Neural cell (in vitro differentiated cells): Measurements from ENCODE around the gene MAML2. TPM values are rescaled to one million over a fixed set of nuclear protein-coding genes. Genes with fewer than 3 reads are reported as not detected.

Source experiments
- H2AFZ ChIP-seq: fragments of 200-600, 300-800 bp; sonication (generic), shearing (Covaris generic); 2 replicates; pipeline ENCODE4 v1.6.0; 2014; ENCODE audit warnings: low read depth, mild to moderate bottlenecking, antibody characterized with exemption, low read length, moderate library complexity
- H3F3A ChIP-seq: fragments of 200-600 bp; shearing (Covaris generic); 2 replicates; pipeline ENCODE4 v1.6.1; 2016; ENCODE audit warnings: mild to moderate bottlenecking, moderate library complexity, mixed read lengths, antibody characterized with exemption, low read length; ENCODE audit not compliant: insufficient read depth, poor library complexity, severe bottlenecking
- H3K27ac ChIP-seq: fragments of 200-600, 300-800 bp; sonication (generic), shearing (Covaris generic); 2 replicates; pipeline ENCODE4 v1.5.1; 2014; ENCODE audit warnings: mild to moderate bottlenecking, low read length, moderate library complexity
- H3K27me3 ChIP-seq: fragments of 300-800, 200-600 bp; sonication (generic), shearing (Covaris generic); 2 replicates; pipeline ENCODE4 v1.6.0; 2014; ENCODE audit warnings: mild to moderate bottlenecking, low read depth, low read length, moderate library complexity; ENCODE audit not compliant: insufficient read depth
- H3K36me3 ChIP-seq: fragments of 300-800, 200-600 bp; sonication (generic), shearing (Covaris generic); 2 replicates; pipeline ENCODE4 v1.5.1; 2014; ENCODE audit warnings: mild to moderate bottlenecking, antibody characterized with exemption, low read length, moderate library complexity; ENCODE audit not compliant: insufficient read depth
- H3K4me2 ChIP-seq: fragments of 300-800, 200-600 bp; sonication (generic), shearing (Covaris generic); 2 replicates; pipeline ENCODE4 v1.6.0; 2014; ENCODE audit warnings: mild to moderate bottlenecking, low read length
- H3K4me3 ChIP-seq: fragments of 300-800, 200-600 bp; sonication (generic), shearing (Covaris generic); 2 replicates; pipeline ENCODE4 v1.5.1; 2014; ENCODE audit warnings: mild to moderate bottlenecking, low read length, moderate library complexity
- H3K79me2 ChIP-seq: fragments of 200-600 bp; shearing (Covaris generic); replicated peaks from 2 replicates; pipeline ENCODE4 v1.6.0; 2014; ENCODE audit warnings: mild to moderate bottlenecking, low read length, moderate library complexity; ENCODE audit not compliant: insufficient read depth
- H3K9ac ChIP-seq: fragments of 300-800, 200-600 bp; sonication (generic), shearing (Covaris generic); 2 replicates; pipeline ENCODE4 v1.6.1; 2016; ENCODE audit warnings: mild to moderate bottlenecking, low read length, mixed read lengths
- H3K9me2 ChIP-seq: fragments of 200-600 bp; shearing (Covaris generic); 2 replicates; pipeline ENCODE4 v1.6.1; 2016; ENCODE audit warnings: mild to moderate bottlenecking, low read length, mixed read lengths; ENCODE audit not compliant: insufficient read depth
- H3K9me3 ChIP-seq: fragments of 200-600, 300-800 bp; sonication (generic), shearing (Covaris generic); 2 replicates; pipeline ENCODE4 v1.6.1; 2016; ENCODE audit warnings: mild to moderate bottlenecking, mixed run types, low read length, moderate library complexity, mixed read lengths
- H4K20me1 ChIP-seq: fragments of 200-600 bp; shearing (Covaris generic); 2 replicates; pipeline ENCODE4 v1.6.1; 2016; ENCODE audit warnings: mild to moderate bottlenecking, mixed run types; ENCODE audit not compliant: insufficient read depth
- EP300 ChIP-seq: fragments of 450-650 bp; conservative IDR thresholded peaks from 2 replicates; pipeline ENCODE4 v1.6.1; 2014; ENCODE audit warnings: antibody characterized with exemption, mild to moderate bottlenecking, moderate library complexity; ENCODE audit not compliant: poor library complexity, severe bottlenecking
- EZH2 ChIP-seq: fragments of 200-600, 300-800 bp; shearing (Covaris generic), sonication (generic); IDR thresholded peaks from 2 replicates; pipeline ENCODE4 v1.6.1; 2014; ENCODE audit warnings: antibody characterized with exemption, low read length, borderline replicate concordance, mild to moderate bottlenecking; ENCODE audit not compliant: insufficient read depth, poor library complexity, severe bottlenecking
- MXI1 ChIP-seq: fragments of 450-650 bp; conservative IDR thresholded peaks from 2 replicates; pipeline ENCODE4 v1.6.1; 2014; ENCODE audit warnings: antibody characterized with exemption, mild to moderate bottlenecking; ENCODE audit not compliant: poor library complexity, severe bottlenecking
- POLR2AphosphoS5 ChIP-seq: IDR thresholded peaks from 2 replicates; pipeline ENCODE4 v1.6.1; 2012
- RAD21 ChIP-seq: fragments of 450-650 bp; conservative IDR thresholded peaks from 2 replicates; pipeline ENCODE4 v1.6.1; 2014; ENCODE audit warnings: antibody characterized with exemption, mild to moderate bottlenecking, moderate library complexity
- SMC3 ChIP-seq: fragments of 450-650 bp; conservative IDR thresholded peaks from 2 replicates; pipeline ENCODE4 v1.6.1; 2014; ENCODE audit warnings: antibody characterized with exemption, mild to moderate bottlenecking, moderate library complexity; ENCODE audit not compliant: poor library complexity
- TAF1 ChIP-seq: IDR thresholded peaks from 2 replicates; pipeline ENCODE4 v1.6.1; 2012; ENCODE audit warnings: low read depth
- polyA plus RNA-seq: library from polyadenylated mRNA; depleted of rRNA; stranded (reverse); fragments of >200 nt; gene quantifications from 2 replicates; pipeline ENCODE4 v1.2.3, GENCODE V29; 2014
- TF ChIP-seq, protein P1 (sequence below): IDR thresholded peaks from 2 replicates; pipeline ENCODE4 v1.6.1; 2012; ENCODE audit warnings: borderline replicate concordance
- TF ChIP-seq, protein P2 (sequence below): fragments of 450-650 bp; IDR thresholded peaks from 2 replicates; pipeline ENCODE4 v1.5.1; 2014; ENCODE audit warnings: antibody characterized with exemption, mild to moderate bottlenecking, moderate library complexity; ENCODE audit not compliant: poor library complexity, severe bottlenecking

MAML2 gene
- polyA plus RNA-seq, 1 donor from 2014 or later, result 3.6 TPM

DNA sequence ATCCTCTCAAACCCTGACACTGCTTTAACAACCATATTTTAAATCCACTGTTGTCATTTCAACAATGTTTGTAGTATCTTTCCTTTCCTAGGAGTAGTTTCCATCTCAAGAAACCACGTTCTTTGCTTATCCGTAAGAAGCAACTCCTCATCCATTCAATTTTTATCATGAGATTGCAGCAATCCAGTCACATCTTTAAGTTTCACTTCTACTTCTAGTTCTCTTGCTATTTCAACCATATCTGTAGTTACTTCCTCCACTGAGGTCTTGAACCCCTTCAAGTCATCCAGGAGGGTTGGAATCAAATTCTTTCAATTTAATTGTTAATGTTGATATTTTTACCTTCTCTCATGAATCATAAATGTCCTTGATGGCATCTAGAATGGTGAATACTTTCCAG is 24.3 kb upstream of the MAML2 start:
- H3F3A ChIP-seq, result no peaks in the 10 kb centered on the region
- no peaks in the 10 kb centered on the region for H3K9me3 ChIP-seq
- H3K9ac ChIP-seq, result no peak overlapping the region
- H3K79me2 ChIP-seq, result no peaks in the 10 kb centered on the region
- no peaks in the 10 kb centered on the region for H3K27me3 ChIP-seq
- no peak overlapping the region for H3K4me2 ChIP-seq
- no peaks in the 10 kb centered on the region for H4K20me1 ChIP-seq
- peaks cover 13% of the 10 kb centered on the region for H3K36me3 ChIP-seq
- no peaks in the 10 kb centered on the region for H3K9me2 ChIP-seq
- TF ChIP-seq POLR2AphosphoS5, result no peak
- no peak for TF ChIP-seq TAF1
- TF ChIP-seq, protein P1, sequence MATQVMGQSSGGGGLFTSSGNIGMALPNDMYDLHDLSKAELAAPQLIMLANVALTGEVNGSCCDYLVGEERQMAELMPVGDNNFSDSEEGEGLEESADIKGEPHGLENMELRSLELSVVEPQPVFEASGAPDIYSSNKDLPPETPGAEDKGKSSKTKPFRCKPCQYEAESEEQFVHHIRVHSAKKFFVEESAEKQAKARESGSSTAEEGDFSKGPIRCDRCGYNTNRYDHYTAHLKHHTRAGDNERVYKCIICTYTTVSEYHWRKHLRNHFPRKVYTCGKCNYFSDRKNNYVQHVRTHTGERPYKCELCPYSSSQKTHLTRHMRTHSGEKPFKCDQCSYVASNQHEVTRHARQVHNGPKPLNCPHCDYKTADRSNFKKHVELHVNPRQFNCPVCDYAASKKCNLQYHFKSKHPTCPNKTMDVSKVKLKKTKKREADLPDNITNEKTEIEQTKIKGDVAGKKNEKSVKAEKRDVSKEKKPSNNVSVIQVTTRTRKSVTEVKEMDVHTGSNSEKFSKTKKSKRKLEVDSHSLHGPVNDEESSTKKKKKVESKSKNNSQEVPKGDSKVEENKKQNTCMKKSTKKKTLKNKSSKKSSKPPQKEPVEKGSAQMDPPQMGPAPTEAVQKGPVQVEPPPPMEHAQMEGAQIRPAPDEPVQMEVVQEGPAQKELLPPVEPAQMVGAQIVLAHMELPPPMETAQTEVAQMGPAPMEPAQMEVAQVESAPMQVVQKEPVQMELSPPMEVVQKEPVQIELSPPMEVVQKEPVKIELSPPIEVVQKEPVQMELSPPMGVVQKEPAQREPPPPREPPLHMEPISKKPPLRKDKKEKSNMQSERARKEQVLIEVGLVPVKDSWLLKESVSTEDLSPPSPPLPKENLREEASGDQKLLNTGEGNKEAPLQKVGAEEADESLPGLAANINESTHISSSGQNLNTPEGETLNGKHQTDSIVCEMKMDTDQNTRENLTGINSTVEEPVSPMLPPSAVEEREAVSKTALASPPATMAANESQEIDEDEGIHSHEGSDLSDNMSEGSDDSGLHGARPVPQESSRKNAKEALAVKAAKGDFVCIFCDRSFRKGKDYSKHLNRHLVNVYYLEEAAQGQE, result no peak
- no peak for TF ChIP-seq SMC3
- TF ChIP-seq, protein P2, sequence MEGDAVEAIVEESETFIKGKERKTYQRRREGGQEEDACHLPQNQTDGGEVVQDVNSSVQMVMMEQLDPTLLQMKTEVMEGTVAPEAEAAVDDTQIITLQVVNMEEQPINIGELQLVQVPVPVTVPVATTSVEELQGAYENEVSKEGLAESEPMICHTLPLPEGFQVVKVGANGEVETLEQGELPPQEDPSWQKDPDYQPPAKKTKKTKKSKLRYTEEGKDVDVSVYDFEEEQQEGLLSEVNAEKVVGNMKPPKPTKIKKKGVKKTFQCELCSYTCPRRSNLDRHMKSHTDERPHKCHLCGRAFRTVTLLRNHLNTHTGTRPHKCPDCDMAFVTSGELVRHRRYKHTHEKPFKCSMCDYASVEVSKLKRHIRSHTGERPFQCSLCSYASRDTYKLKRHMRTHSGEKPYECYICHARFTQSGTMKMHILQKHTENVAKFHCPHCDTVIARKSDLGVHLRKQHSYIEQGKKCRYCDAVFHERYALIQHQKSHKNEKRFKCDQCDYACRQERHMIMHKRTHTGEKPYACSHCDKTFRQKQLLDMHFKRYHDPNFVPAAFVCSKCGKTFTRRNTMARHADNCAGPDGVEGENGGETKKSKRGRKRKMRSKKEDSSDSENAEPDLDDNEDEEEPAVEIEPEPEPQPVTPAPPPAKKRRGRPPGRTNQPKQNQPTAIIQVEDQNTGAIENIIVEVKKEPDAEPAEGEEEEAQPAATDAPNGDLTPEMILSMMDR, result no peak
- TF ChIP-seq MXI1, result no peak
- TF ChIP-seq EP300, result no peak
- TF ChIP-seq EZH2, result no peak
- TF ChIP-seq RAD21, result no peak
- no peak overlapping the region for H2AFZ ChIP-seq
- H3K4me3 ChIP-seq, result no peak overlapping the region
- no peak overlapping the region for H3K27ac ChIP-seq

DNA sequence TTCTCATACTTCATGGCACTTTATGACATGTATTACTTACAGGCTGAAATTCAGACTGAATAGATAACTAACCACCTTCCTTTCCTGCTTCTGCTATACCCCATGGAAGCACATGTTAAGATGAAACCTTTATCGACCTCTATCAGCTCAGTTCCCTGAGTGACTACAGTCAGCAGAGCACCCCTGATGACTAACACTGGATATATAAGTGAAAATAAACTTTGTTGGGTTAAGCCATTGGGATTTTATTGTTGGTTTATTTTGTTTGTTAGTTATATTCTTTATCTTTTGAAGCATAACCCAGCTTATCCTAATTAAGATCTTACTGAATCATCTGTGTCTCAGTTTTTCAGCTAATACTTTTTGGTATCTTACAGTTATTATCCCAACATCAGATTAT is 23.0 kb upstream of the MAML2 start:
- no peaks in the 10 kb centered on the region for H3K79me2 ChIP-seq
- H3K9me3 ChIP-seq, result no peaks in the 10 kb centered on the region
- peaks cover 13% of the 10 kb centered on the region for H3K36me3 ChIP-seq
- no peak for TF ChIP-seq SMC3
- no peak for TF ChIP-seq EP300
- TF ChIP-seq MXI1, result no peak
- no peak for TF ChIP-seq EZH2
- TF ChIP-seq, protein P1, result no peak
- no peak for TF ChIP-seq TAF1
- TF ChIP-seq, protein P2, result no peak
- TF ChIP-seq RAD21, result no peak
- TF ChIP-seq POLR2AphosphoS5, result no peak
- no peaks in the 10 kb centered on the region for H4K20me1 ChIP-seq
- no peaks in the 10 kb centered on the region for H3K9me2 ChIP-seq
- no peak overlapping the region for H3K27ac ChIP-seq
- H3F3A ChIP-seq, result no peaks in the 10 kb centered on the region
- H3K9ac ChIP-seq, result no peak overlapping the region
- H3K27me3 ChIP-seq, result no peaks in the 10 kb centered on the region
- no peak overlapping the region for H3K4me2 ChIP-seq
- H2AFZ ChIP-seq, result no peak overlapping the region
- no peak overlapping the region for H3K4me3 ChIP-seq
